Activated CD4-positive, alpha-beta T cell treated with anti-CD3 and anti-CD28 coated beads, Interleukin-10, Interleukin-2, amounts not matched to agents 100 ng/mL and 50 ng/mL, durations not matched to agents 16 hours and 8 hours (primary cell): ENCODE measurements around the gene CUL9.

Experiments
- DNase-seq: peaks from one replicate; pipeline ENCODE4 v3.0.0-alpha.2; 2020

Gene CUL9

DNA sequence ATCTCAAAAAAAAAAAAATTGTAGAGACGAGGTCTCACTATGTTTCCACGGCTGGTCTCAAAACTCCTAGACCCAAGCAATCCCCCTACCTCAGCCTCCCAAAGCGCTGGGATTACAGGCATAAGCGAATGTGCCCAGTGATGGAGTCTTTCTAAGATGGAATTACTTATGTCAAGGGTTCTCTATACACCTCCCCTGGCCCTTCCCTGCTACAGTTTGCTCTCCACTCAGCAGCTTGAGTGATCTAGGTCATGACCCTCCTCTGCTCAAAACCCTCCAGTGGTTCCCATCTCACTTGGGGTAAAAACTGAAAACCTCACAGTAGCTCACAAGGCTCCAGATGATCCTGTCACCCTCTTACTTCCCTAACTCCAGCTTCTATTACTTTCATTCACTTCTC lies 49.1 kb downstream of the CUL9 start:
- no peak for DNase-seq

- no peak for DNase-seq
Observed at GRCh38 chr6:43231735-43232450, 49.9 kb downstream of the CUL9 start.

- DNase-seq: no peak
Observed at GRCh38 chr6:43235841-43236240, 53.8 kb downstream of the CUL9 start.

DNA sequence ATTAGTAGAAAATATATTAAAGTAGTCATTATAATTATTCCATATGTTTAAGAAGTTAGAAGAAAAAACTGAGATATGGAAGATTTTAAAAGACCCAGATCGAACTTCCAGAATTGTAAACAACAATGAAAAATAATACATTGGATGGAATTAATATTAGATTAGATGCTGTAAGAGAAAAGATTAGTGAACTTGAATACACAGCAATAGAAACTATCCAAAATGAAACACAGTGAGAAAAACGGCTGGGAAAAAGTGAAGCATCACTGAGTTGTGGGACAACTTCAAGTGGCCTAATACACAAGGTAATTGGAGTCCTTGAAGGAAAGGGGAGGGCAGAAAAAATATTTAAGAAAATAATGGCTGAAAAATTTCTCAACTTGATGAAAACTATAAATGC lies 57.1 kb downstream of the CUL9 start:
- DNase-seq: no peak

GRCh38 chr6:43240950-43241349 lies 59.0 kb downstream of the CUL9 start:
- no peak for DNase-seq

GRCh38 chr6:43241446-43241845 lies 59.5 kb downstream of the CUL9 start:
- DNase-seq: no peak

GRCh38 chr6:43242908-43243663 lies 61.1 kb downstream of the CUL9 start, which contains the start of gene TTBK1:
TSS of gene TTBK1 (plus strand) at chr6:43243481. CDS start at chr6:43246661, 3,180 bp downstream.
- DNase-seq: peak; percentile 49

DNA sequence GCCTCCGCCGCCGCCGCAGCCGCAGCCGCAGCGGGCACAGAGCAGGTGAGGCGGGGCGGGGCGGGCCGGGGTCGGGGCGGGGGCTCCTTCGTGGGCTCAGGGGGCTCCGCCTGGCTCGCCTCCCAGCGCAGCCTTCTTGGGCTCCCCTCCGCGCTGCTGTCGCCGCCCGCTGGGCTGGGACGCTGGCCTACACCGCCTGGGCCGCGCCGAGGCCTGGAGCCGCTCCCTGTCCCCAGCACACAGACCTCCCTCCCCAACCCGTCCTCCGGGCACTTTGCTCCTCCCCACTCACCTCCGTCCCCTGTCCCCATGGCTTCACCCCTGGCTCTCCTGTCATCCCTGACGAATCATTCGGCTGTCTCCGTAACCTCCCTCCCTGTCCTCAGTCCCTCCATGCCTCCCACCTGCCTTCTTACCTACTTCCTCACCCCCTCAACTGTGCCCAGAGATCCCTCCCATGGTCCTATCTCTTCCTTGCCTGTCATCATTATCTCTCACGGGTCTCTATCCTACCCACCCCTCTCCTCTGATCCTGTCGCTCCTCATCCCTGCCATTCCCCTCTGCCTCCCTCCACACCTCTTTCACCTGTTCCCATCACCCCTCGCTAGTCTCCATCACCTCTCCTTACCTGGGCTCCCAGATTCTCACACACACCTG lies 61.8 kb downstream of the CUL9 start:
- no peak for DNase-seq

- DNase-seq: peak; percentile 42
Observed at GRCh38 chr6:43246301-43247113, 64.5 kb downstream of the CUL9 start.

DNA sequence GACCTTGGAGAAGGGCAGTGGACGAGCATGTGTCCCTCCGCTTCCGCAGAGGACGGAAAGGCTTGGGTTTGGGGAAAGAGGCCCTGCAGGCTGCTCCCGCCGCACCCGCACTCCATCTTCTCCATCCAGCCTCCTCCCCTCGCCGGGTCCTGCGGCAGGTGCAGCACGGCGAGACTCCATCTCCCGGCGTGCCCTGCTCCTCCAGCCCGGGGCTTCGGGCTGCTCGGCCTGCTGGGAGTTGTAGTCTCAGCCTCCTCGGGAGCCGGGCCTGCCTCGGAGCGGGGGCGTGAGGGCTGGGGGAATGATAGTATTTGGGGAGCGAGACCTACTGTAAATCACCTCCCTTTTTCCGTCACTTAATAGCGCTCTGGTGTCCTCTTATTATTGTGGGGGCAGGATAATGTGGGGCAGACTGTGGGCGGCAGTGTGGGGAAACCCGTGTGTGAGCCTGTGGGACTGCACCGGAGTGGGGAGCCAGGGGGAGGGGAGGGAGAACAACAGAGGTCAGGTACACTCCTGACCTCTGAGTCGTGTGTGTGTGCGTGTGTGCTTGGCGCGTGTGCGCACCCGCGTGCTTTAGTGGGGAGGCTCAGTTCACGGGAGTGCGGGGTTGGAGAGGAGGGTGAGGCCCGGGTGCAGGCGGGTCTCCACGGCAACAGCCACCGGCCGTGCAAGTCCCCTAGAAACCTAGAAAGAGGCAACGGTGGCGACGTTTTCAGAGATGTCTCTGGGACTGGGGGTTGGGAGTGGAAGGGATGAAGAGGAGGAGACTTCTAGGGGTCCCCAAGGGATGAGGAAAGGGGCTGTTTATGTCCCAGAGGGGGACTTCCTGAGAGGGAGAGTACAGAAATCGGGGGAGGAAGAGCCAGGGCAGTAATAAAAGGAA lies 65.4 kb downstream of the CUL9 start:
- DNase-seq: peak; percentile 92

DNA sequence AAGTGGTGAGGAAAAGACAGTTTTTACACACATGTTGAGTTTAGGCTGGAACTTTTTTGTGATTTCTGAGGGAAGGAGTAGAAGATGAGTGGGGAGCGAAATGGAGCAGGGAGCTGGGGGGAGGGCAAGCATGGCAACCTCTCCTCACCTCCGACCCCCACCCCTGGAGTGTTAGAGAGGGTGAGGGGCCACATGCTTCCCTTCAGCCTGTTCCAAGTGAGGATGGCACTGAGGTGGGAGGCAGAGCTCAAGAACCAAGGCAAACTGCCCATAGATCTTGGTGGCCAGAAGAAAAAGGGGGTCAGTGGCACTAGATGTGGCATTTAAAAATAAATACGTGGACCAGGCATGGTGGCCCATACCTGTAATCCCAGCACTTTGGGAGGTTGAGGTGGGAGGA lies 66.1 kb downstream of the CUL9 start:
- no peak for DNase-seq

DNA sequence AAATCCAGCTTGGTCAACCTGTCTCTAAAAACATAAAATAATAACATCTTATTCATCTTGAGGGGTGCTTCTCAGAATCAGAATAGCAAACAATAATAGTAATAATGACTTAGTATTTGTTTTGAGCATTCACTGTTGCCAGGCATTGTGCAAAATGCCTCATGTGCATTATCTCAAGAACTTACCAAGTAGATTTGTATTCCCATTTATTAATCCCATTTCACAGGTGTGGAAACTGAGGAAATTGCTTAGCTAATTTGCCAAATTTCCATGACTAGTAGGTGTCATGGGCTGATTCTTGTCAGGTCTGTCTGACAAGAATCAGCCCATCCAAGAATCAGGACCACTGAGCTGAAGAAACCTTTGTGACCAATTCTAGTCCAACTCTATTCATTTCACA lies 66.8 kb downstream of the CUL9 start:
- no peak for DNase-seq

DNA sequence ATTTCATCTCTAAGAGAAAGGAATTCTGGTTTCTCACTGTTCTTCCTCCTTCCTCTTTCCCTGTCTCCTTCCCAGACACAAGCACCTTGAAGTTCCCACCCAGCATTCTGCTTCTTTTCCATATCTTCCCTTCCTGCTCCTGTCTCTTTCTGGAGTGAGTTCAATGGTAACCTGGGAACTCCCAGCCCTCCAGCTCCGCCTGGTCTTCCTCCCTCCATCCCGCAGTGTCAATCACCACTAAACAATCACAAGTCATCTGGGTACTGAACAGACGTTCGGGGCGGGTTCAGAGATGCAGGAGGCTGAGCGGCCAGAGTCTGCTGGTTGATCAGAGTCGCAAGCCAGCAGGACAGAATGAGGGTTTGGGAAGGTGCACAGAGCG lies 69.0 kb downstream of the CUL9 start:
- DNase-seq: no peak

GRCh38 chr6:43253401-43253800 lies 71.4 kb downstream of the CUL9 start:
- no peak for DNase-seq

DNA sequence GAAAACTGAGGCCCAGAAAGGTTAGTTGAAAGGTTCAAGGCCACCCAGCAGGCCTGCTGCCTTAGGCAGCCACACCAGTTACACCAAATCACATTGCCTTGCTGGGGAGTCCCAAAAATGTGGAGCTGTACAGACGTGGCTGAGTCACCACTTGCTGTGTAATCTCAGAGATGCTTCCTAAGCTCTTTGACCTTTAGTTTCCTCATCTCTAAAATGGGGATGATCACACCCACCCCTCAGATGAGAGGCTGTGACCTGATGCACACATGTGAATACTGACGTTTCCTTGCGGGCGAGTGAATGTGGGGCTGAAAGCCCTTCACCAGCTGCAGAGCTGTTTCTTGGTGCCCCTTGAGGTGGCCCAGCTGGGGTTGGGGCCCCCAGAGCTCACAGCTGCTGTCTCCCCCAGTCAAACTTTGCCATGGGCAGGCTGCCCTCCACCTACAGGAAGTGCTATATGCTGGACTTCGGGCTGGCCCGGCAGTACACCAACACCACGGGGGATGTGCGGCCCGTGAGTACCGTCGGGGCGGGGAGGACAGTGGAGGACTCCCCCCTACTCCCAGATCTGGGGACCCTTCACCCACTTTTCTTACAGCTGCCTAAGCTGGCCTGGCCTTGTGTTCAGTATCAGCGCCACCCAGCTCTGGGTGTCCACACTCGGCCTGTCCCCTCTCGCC lies 72.3 kb downstream of the CUL9 start:
- peak; percentile 40 for DNase-seq

DNA sequence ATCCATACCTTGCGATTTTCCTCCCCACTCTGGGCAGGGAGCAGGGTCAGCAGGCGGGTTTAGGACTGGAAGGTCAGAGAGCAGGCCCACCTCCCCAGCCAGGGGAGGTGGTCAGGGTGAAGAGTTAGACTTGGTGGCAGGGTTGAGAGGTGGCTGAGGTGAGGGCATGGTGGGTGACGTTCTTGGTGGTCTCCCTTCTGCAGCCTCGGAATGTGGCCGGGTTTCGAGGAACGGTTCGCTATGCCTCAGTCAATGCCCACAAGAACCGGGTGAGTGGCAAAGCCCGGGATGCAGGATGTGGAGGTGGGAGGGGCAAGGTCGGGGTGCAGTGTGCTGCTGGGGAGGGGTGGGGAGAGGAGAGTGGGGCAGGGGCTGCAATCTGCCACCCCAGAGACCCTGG lies 72.8 kb downstream of the CUL9 start:
- DNase-seq: no peak

GRCh38 chr6:43255408-43256054 lies 73.5 kb downstream of the CUL9 start:
- no peak for DNase-seq

- DNase-seq: no peak
Observed at GRCh38 chr6:43256670-43257366, 74.8 kb downstream of the CUL9 start.

DNA sequence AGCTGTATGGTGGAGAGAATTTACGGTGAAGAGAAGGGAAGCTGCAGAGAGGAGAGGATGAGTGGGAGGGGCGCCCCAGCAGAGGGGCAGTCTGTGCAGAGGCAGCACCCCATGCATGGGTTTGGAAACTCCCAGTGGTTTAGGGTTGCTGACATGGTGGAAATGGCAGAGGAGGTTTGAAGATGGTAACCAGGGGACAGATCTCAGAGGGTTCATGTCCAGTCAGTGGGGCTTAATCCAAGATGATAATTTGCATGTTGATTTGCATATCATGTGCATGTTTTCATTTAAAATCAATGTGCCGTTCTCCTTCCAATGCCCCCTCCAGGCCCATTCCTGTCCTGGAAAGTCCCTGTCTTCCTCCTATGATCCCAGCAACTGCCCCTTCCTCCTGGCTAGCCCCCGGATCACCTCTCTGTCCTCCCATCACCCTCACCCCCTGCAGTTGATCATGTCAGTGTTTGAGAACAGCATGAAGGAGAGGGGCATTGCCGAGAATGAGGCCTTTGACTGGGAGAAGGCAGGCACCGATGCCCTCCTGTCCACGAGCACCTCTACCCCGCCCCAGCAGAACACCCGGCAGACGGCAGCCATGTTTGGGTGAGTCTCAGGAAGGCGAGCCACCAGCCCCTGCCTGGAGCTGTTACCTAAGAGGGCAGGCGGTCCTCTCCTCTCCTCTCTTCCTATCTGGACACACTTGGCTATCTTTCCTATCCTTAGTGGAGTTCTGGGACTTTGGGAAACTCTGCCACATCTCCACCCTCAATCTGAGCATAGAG lies 75.6 kb downstream of the CUL9 start:
- DNase-seq: peak; percentile 19
